Loucy (cell line): ENCODE results near the gene TBC1D1.

ENCODE experiments used
- EZH2phosphoT487 ChIP-seq: fragments of 200-600 bp; IDR thresholded peaks from 2 replicates; pipeline ENCODE4 v1.6.1; 2018; ENCODE audit warnings: antibody characterized with exemption, mild to moderate bottlenecking, moderate library complexity, borderline replicate concordance
- TF ChIP-seq, protein P1 (sequence below): fragments of 200-600 bp; sonication (generic); conservative IDR thresholded peaks from 2 replicates; pipeline ENCODE4 v1.5.1; 2014; ENCODE audit warnings: mild to moderate bottlenecking, antibody characterized with exemption, low read length

DNA sequence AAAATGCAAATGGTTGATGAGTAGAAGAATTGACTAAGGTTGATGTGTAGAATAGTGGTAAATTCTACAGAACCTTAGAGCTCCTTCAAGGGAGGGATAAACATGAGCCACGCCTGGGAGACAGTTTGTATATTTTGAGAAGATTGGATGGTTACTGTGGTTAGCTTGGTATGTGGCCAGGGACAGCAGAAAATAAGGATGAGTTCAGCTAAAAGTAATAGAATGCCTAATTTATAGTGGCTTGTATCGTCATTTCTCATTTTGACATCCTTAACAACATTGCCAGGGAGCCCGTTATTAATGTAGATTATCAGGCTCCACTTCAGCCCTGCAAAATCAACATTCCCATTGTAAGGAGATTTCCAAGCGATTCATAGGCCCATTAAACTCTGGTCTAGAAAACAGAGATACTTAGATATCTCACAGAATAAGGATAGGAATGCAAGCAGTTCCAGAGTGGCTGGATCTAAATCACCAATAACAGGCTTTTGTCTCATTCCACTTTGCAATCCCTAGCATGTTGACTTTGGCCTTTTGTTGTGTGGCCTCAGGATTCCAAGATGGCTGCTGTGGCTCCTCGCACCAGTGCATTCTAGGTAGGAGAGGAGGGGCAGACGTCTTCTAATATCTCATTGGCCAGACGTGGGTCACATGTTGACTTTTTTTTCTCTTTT lies 62.9 kb downstream of the TBC1D1 start:
- TF ChIP-seq, protein P1, sequence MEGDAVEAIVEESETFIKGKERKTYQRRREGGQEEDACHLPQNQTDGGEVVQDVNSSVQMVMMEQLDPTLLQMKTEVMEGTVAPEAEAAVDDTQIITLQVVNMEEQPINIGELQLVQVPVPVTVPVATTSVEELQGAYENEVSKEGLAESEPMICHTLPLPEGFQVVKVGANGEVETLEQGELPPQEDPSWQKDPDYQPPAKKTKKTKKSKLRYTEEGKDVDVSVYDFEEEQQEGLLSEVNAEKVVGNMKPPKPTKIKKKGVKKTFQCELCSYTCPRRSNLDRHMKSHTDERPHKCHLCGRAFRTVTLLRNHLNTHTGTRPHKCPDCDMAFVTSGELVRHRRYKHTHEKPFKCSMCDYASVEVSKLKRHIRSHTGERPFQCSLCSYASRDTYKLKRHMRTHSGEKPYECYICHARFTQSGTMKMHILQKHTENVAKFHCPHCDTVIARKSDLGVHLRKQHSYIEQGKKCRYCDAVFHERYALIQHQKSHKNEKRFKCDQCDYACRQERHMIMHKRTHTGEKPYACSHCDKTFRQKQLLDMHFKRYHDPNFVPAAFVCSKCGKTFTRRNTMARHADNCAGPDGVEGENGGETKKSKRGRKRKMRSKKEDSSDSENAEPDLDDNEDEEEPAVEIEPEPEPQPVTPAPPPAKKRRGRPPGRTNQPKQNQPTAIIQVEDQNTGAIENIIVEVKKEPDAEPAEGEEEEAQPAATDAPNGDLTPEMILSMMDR: no peak
- no peak for TF ChIP-seq EZH2phosphoT487
